HT1080 (cell line): ENCODE measurements around the gene ASAH2B. TPM values are rescaled to one million over a fixed set of nuclear protein-coding genes. Genes with fewer than 3 reads are reported as not detected.

ENCODE experiments used
- DNase-seq: peaks from one replicate; pipeline ENCODE4 v3.0.0-alpha.2; 2015; ENCODE audit warnings: low read depth
- total RNA-seq: library from RNA; depleted of rRNA; stranded (reverse); fragments of >200 nt; shearing (Covaris generic); gene quantifications from 2 replicates; pipeline ENCODE4 v1.2.3, GENCODE V29; 2014; rRNA removed

The ASAH2B gene
- total RNA-seq, 1 experiment from 2014 or later = 13.2 TPM

DNA sequence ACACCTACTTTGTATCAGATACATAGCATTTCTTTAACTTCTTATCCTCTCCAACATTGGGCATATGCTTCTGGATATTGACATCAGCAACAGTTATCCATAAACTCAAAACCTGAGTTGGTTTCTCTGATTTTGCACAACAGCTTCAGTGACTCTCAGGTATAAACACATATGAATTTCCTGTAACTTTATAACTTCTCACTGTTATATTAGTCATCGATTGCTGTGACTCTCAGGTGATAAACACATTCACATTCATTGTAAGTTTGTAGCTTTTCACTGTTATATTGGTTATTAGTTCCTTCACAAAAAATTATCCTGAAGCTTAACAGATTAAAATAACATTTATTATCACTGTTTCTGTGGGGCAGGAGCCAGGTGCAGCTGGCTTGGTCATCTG is 57.0 kb downstream of the ASAH2B start:
- no peak for DNase-seq

DNA sequence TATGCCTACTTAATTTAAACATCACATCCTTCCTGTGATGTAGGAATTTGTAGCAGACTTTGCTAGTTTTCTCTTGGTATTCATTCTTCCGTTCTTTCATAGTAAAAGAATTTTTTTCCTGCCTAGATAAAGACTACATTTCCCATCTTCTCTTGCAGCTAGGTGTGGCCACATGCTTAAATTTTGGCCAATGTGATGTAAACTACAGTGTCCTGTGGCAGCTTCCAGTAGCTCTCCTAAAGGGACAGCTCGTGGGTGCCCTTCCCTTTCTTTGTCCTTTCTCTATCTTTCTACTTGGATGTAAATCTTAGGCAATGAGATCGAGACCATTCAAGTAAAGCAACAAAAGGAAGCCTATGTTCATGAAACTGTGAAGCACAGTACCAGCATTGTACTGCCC is 58.6 kb downstream of the ASAH2B start:
- no peak for DNase-seq

DNA sequence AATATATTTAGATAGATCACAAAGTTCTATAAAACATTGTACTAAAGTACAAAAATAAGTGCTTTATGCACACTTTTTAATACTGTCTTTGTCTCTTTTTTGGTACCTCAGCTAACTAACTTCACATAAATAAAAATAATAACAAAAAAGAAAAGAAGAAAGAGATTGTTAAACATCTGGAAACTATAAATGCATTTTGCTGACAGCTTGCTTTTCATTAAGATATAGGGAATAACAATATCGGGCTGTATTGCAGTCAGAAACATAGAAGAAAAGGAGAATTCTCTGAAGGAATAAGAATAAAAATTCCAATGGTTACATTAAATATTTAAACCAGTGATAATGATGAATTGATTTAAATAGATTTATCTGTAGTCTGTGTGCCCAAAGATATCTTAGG is 59.9 kb downstream of the ASAH2B start:
- DNase-seq = no peak

DNA sequence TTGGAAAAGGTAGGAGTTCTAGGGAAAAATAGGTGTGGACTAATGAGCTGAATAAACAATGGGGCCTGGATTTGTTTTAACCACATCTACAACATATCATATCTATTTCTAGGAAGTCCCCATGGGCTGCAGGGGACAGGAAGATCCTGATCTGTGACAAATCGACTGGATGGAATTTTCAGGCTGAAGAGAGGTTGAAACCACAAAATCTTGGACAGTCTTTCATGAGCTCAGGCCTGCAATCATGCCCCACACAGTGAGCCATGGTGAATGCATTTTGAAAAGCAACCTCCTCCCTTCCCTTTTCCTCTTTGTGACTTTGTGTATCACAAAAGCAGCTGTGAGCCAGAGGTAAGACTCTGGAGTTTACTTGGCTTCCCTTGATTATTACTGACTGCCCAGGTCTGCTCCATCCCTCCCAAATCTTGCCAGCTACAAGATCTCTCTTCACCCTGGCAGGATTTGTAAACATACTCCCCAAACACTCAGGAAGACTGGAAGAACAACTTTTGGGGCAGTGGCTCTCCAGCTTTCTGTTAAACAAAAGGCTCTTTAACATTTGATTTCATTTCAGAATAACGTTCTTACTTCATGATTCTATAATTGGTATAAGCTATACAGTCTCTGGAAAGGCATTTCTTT is 66.4 kb downstream of the ASAH2B start:
- DNase-seq = no peak

DNA sequence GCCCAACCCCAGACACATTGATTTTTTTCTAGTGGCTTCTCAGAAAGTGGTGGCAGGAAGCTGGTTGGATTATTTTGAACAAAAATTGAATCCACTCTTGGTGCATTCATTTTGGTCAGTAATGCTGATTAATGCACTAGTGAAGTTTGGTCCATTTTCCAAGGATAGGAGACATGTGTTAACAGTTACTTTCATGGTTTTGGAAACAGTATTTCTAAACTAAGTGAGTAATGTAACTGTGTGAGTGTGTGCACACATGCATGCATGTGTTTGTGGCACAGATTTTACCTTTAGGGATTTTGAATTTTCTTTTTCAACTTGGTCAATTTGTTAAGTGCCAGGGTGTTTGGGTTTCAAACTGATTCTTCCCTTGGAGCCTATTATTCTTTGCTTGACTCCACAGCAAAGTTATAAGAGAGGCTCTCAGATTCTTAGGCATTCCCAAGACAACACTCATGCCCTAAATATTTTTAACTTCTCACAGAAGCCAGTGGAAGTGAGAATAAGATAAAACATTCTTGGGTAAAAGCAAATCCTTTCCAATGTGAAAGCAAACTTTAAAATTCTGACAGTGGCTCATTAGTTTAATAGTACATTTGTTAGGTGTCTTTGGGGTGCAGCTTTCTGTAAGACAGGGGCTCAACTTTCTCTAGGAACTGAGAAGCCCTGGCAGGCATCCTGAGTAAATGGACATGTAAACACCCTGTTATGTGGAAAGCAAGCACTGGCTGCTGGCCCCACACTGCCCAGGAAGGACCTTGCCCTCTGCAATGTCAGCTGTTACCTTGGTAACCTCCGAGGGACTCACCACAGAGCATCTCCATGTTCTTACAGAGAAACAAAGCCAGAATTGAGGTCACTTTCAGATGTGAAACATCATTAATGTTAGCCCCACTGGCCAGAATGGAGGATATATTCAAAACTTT is 68.4 kb downstream of the ASAH2B start:
- DNase-seq = no peak

Other genes starting within 250 kb of the ASAH2B start
- 36.1 and 54.7 TPM in 2 replicates for gene SGMS1, start 116.0 kb upstream of the ASAH2B start, total RNA-seq
- gene A1CF, start 145.7 kb downstream of the ASAH2B start, total RNA-seq = not detected in 2 replicates